Loucy (cell line): ENCODE measurements around the gene TUBA3E.
"Not testable (repeated sequence)": the region's sequence is repeated elsewhere in the genome, so short reads cannot be mapped to it uniquely, and the experiment has no call there.

Source experiments
- H2AFZ ChIP-seq: fragments of 200-600 bp; sonication (generic); 2 replicates; pipeline ENCODE4 v1.6.0; 2016; ENCODE audit warnings: antibody characterized with exemption, mild to moderate bottlenecking, low read length, moderate library complexity
- H3F3A ChIP-seq: fragments of 200-600 bp; 2 replicates; pipeline ENCODE4 v1.6.0; 2016; ENCODE audit warnings: antibody characterized with exemption, low read depth, mild to moderate bottlenecking
- H3K27me3 ChIP-seq: fragments of 200-600 bp; sonication (generic); 2 replicates; pipeline ENCODE4 v1.6.1; 2014; ENCODE audit warnings: low read length, mild to moderate bottlenecking; ENCODE audit not compliant: insufficient read depth, poor library complexity, severe bottlenecking
- H3K36me3 ChIP-seq: fragments of 200-600 bp; sonication (generic); 2 replicates; pipeline ENCODE4 v1.6.1; 2016; ENCODE audit warnings: low read length; ENCODE audit not compliant: insufficient read depth
- H3K4me1 ChIP-seq: fragments of 200-600 bp; sonication (generic); 2 replicates; pipeline ENCODE4 v1.5.1; 2014; ENCODE audit warnings: low read length, mild to moderate bottlenecking; ENCODE audit not compliant: insufficient read depth, poor library complexity, severe bottlenecking
- H3K4me2 ChIP-seq: fragments of 200-600 bp; sonication (generic); 2 replicates; pipeline ENCODE4 v1.6.0; 2014; ENCODE audit warnings: antibody characterized with exemption, low read length, low read depth, mild to moderate bottlenecking; ENCODE audit not compliant: poor library complexity, severe bottlenecking
- H3K4me3 ChIP-seq: fragments of 200-600 bp; sonication (generic); 2 replicates; pipeline ENCODE4 v1.5.1; 2014; ENCODE audit warnings: low read length, mild to moderate bottlenecking, mixed read lengths; ENCODE audit not compliant: poor library complexity, severe bottlenecking
- H3K79me2 ChIP-seq: fragments of 200-600 bp; sonication (generic); 2 replicates; pipeline ENCODE4 v1.6.1; 2014; ENCODE audit warnings: low read length; ENCODE audit not compliant: insufficient read depth
- H3K9ac ChIP-seq: fragments of 200-600 bp; sonication (generic); 2 replicates; pipeline ENCODE4 v1.6.0; 2014; ENCODE audit warnings: mild to moderate bottlenecking, low read depth, low read length, moderate library complexity; ENCODE audit not compliant: poor library complexity, severe bottlenecking
- H3K9me2 ChIP-seq: fragments of 200-600 bp; sonication (generic); replicated peaks from 2 replicates; pipeline ENCODE4 v1.6.1; 2016; ENCODE audit warnings: low read depth, low read length, mixed read lengths
- H3K9me3 ChIP-seq: fragments of 200-600 bp; sonication (generic); 2 replicates; pipeline ENCODE4 v1.6.1; 2014; ENCODE audit warnings: mild to moderate bottlenecking, antibody characterized with exemption, low read length, low read depth; ENCODE audit not compliant: insufficient read depth
- H4K20me1 ChIP-seq: fragments of 200-600 bp; sonication (generic); 2 replicates; pipeline ENCODE4 v1.6.0; 2014; ENCODE audit warnings: antibody characterized with exemption, low read length, mild to moderate bottlenecking; ENCODE audit not compliant: insufficient read depth, poor library complexity, severe bottlenecking
- EZH2phosphoT487 ChIP-seq: fragments of 200-600 bp; IDR thresholded peaks from 2 replicates; pipeline ENCODE4 v1.6.1; 2018; ENCODE audit warnings: antibody characterized with exemption, mild to moderate bottlenecking, moderate library complexity, borderline replicate concordance
- TF ChIP-seq, protein P1 (sequence below): fragments of 200-600 bp; sonication (generic); conservative IDR thresholded peaks from 2 replicates; pipeline ENCODE4 v1.5.1; 2014; ENCODE audit warnings: mild to moderate bottlenecking, antibody characterized with exemption, low read length

TUBA3E gene

DNA sequence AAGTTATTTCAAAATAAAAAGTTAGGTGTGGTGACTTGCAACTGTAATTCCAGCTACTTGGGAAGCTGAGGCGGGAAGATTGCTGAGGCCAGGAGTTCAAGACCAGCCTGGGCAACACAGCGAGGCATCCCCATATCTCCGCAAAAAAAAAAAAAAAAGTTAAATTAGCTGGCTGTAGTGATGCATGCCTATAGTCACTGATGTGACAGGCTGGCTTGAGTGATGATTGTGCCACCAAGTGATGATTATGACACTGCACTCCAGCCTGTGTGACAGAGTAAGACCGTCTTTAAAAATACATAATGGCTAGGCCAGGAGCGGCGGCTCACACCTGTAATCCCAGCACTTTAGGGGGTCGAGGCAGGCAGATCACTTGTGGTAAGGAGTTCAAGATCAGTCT is 28.3 kb downstream of the TUBA3E start:
- no peaks in the 10 kb centered on the region for H3K4me1 ChIP-seq
- H3K27me3 ChIP-seq: no peaks in the 10 kb centered on the region
- no peak overlapping the region for H3K4me2 ChIP-seq
- H3K9me2 ChIP-seq: no peaks in the 10 kb centered on the region
- peaks cover 79% of the 10 kb centered on the region; the same call in 1 of the 2 replicates for H3K36me3 ChIP-seq
- TF ChIP-seq EZH2phosphoT487: no peak
- TF ChIP-seq, protein P1, sequence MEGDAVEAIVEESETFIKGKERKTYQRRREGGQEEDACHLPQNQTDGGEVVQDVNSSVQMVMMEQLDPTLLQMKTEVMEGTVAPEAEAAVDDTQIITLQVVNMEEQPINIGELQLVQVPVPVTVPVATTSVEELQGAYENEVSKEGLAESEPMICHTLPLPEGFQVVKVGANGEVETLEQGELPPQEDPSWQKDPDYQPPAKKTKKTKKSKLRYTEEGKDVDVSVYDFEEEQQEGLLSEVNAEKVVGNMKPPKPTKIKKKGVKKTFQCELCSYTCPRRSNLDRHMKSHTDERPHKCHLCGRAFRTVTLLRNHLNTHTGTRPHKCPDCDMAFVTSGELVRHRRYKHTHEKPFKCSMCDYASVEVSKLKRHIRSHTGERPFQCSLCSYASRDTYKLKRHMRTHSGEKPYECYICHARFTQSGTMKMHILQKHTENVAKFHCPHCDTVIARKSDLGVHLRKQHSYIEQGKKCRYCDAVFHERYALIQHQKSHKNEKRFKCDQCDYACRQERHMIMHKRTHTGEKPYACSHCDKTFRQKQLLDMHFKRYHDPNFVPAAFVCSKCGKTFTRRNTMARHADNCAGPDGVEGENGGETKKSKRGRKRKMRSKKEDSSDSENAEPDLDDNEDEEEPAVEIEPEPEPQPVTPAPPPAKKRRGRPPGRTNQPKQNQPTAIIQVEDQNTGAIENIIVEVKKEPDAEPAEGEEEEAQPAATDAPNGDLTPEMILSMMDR: no peak
- H3K9me3 ChIP-seq: no peaks in the 10 kb centered on the region
- H4K20me1 ChIP-seq: no peaks in the 10 kb centered on the region
- no peak overlapping the region for H2AFZ ChIP-seq
- H3K9ac ChIP-seq: no peak overlapping the region
- H3K4me3 ChIP-seq: no peak overlapping the region
- H3F3A ChIP-seq: no peaks in the 10 kb centered on the region
- H3K79me2 ChIP-seq: no peaks in the 10 kb centered on the region

DNA sequence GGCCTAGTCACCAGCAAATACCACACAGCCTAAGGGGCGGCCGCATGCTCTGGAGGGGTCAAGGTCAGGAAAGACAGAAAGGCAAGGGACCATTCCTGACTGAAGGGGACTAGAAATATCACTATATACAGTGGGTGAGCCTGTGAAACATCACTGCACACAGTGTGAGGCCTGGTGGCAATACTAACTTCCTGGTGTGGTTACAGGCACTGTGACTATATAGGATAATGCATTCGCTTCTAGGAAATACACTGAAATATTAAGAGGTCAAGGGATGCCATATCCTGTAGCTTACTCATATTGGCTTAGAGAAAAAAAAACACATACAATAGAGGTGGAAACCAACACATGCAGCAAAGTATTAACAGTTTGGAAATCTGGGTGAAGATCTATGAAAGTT is 29.1 kb downstream of the TUBA3E start:
- not testable (repeated sequence) for H3K9me3 ChIP-seq, H3K9me2 ChIP-seq, H3K27me3 ChIP-seq, H3K79me2 ChIP-seq, H4K20me1 ChIP-seq, H3K4me3 ChIP-seq, H3K9ac ChIP-seq, H3K4me2 ChIP-seq, H3F3A ChIP-seq, H2AFZ ChIP-seq, H3K4me1 ChIP-seq
- H3K36me3 ChIP-seq: peaks cover 78% of the 10 kb centered on the region; the same call in 1 of the 2 replicates

DNA sequence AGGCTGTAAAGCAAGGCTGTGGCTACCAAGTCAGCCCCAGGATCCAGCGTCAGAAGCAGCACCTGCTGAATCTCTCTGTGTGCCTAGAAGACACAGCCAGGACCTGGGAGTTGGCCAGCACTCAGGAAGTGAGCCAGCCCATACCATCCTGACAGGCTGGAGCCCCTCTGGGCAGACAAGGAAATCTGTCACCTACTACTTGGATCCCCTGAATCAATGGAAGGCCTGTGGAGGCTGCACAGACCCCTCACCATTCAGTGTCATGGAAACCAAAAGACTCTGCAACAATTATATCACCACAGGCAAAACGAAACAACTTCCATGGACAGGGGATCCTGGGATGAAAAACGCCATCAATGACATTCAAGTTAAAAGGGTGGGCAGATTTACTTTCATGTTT is 31.6 kb downstream of the TUBA3E start:
- H4K20me1 ChIP-seq, H3K4me2 ChIP-seq: not testable (repeated sequence)

DNA sequence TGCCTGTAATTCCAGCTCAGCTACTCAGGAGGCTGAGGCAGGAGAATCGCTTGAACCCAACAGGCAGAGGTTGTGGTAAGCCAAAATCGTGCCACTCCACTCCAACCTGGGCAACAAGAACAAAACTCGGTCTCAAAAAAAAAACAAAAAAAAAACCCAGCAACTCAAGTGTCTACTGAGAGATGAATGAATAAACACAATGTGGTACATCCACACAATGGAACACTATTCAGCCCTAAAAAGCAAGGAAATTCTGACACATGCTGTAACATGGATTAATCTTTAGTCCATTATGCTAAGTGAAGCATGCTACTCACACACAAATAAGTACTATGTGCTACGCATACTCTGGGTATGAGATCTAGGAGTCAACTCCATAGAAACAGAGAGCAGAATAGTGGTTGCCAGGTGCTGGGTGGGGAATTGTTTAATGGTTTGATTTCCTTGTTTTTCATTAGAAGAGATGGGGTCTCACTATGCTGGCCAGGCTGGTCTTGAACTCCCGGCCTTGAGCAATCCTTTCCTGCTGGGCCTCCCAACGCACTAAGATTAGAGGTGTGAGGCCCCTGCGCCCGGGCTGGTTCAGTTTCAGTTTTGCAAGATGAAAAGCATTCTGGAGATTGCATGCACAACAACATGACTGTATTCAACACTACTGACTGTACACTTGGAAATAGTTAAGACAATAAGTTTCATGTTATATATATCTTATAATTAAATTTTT is 32.8 kb downstream of the TUBA3E start:
- H3K4me3 ChIP-seq: no peak overlapping the region

More for the DNA sequence above, 31.6 kb downstream of the TUBA3E start:
- H3K27me3 ChIP-seq, H3K4me3 ChIP-seq, H3K79me2 ChIP-seq, H3K9ac ChIP-seq, H3K9me3 ChIP-seq, H3F3A ChIP-seq, H3K4me1 ChIP-seq, H3K9me2 ChIP-seq, H2AFZ ChIP-seq: not testable (repeated sequence)
- peaks cover 76% of the 10 kb centered on the region; the same call in 1 of the 2 replicates for H3K36me3 ChIP-seq

More for the DNA sequence above, 32.8 kb downstream of the TUBA3E start:
- Histone ChIP-seq H3K27me3 (no peaks in the 10 kb centered on the region), H3K36me3 (peaks cover 68% of the 10 kb centered on the region; the same call in 1 of the 2 replicates), H2AFZ (no peak overlapping the region), H4K20me1 (no peaks in the 10 kb centered on the region), H3F3A (no peaks in the 10 kb centered on the region), H3K9me3 (no peaks in the 10 kb centered on the region), H3K9me2 (no peaks in the 10 kb centered on the region), H3K9ac (no peak overlapping the region), H3K4me1 (no peaks in the 10 kb centered on the region), H3K4me2 (no peak overlapping the region), H3K79me2 (no peaks in the 10 kb centered on the region)
- no peak for TF ChIP-seq EZH2phosphoT487
- TF ChIP-seq, protein P1: no peak
